OCI-LY1 (cell line): ENCODE results near the gene PDGFA.

ENCODE experiments used
- H2AFZ ChIP-seq: fragments of 200-600 bp; sonication (generic), shearing (Covaris generic); 2 replicates; pipeline ENCODE4 v1.6.0; 2014; ENCODE audit warnings: antibody characterized with exemption, mild to moderate bottlenecking, low read length
- H3F3A ChIP-seq: fragments of 200-600 bp; sonication (generic), shearing (Covaris generic); 2 replicates; pipeline ENCODE4 v1.6.0; 2014; ENCODE audit warnings: mild to moderate bottlenecking, antibody characterized with exemption, low read length, moderate library complexity; ENCODE audit not compliant: insufficient read depth
- H3K27ac ChIP-seq: fragments of 200-600 bp; sonication (generic); 2 replicates; pipeline ENCODE4 v1.5.1; 2014; ENCODE audit warnings: low read length, mixed run types, mild to moderate bottlenecking, low read depth; ENCODE audit not compliant: poor library complexity, severe bottlenecking
- H3K27me3 ChIP-seq: fragments of 200-600 bp; sonication (generic); 2 replicates; pipeline ENCODE4 v1.6.0; 2014; ENCODE audit warnings: antibody characterized with exemption, mild to moderate bottlenecking, low read length, moderate library complexity; ENCODE audit not compliant: insufficient read depth
- H3K36me3 ChIP-seq: fragments of 200-600 bp; sonication (generic); 2 replicates; pipeline ENCODE4 v1.6.1; 2014; ENCODE audit warnings: mild to moderate bottlenecking, antibody characterized with exemption, low read length, moderate library complexity, mixed read lengths; ENCODE audit not compliant: insufficient read depth
- H3K4me1 ChIP-seq: fragments of 200-600 bp; sonication (generic); 2 replicates; pipeline ENCODE4 v1.5.1; 2014; ENCODE audit warnings: mild to moderate bottlenecking, low read length, moderate library complexity; ENCODE audit not compliant: insufficient read depth, severe bottlenecking
- H3K4me2 ChIP-seq: fragments of 200-600 bp; sonication (generic), shearing (Covaris generic); 2 replicates; pipeline ENCODE4 v1.6.1; 2014; ENCODE audit warnings: low read length
- H3K4me3 ChIP-seq: fragments of 200-600 bp; sonication (generic); 2 replicates; pipeline ENCODE4 v1.5.1; 2014; ENCODE audit warnings: low read length, low read depth, mild to moderate bottlenecking, mixed read lengths; ENCODE audit not compliant: poor library complexity, severe bottlenecking
- H3K79me2 ChIP-seq: fragments of 200-600 bp; shearing (Covaris generic); 2 replicates; pipeline ENCODE4 v1.6.1; 2016; ENCODE audit warnings: mixed run types, low read length, mixed read lengths; ENCODE audit not compliant: insufficient read depth
- H3K9ac ChIP-seq: fragments of 200-600 bp; sonication (generic), shearing (Covaris generic); 2 replicates; pipeline ENCODE4 v1.6.1; 2014; ENCODE audit warnings: mild to moderate bottlenecking, low read length, mixed read lengths
- H3K9me2 ChIP-seq: fragments of 200-600 bp; sonication (generic), shearing (Covaris generic); 2 replicates; pipeline ENCODE4 v1.6.1; 2014; ENCODE audit warnings: low read depth, mild to moderate bottlenecking, low read length, mixed read lengths
- H3K9me3 ChIP-seq: fragments of 200-600 bp; shearing (Covaris generic); 2 replicates; pipeline ENCODE4 v1.6.1; 2014; ENCODE audit warnings: low read length, mixed read lengths
- H4K20me1 ChIP-seq: fragments of 200-600 bp; sonication (generic), shearing (Covaris generic); 2 replicates; pipeline ENCODE4 v1.6.0; 2016; ENCODE audit warnings: mild to moderate bottlenecking, low read length; ENCODE audit not compliant: insufficient read depth
- EZH2 ChIP-seq: fragments of 200-600 bp; sonication (generic), shearing (Covaris generic); IDR thresholded peaks from 2 replicates; pipeline ENCODE4 v1.8.0; 2017; ENCODE audit warnings: borderline replicate concordance, mixed run types, mild to moderate bottlenecking, antibody characterized with exemption, low read length, moderate library complexity, mixed read lengths
- TF ChIP-seq, protein P1 (sequence below): fragments of 200-600 bp; sonication (generic), shearing (Covaris generic); IDR thresholded peaks from 2 replicates; pipeline ENCODE4 v1.5.1; 2017; ENCODE audit warnings: mild to moderate bottlenecking, antibody characterized with exemption, low read length, moderate library complexity, mixed read lengths

PDGFA gene

DNA sequence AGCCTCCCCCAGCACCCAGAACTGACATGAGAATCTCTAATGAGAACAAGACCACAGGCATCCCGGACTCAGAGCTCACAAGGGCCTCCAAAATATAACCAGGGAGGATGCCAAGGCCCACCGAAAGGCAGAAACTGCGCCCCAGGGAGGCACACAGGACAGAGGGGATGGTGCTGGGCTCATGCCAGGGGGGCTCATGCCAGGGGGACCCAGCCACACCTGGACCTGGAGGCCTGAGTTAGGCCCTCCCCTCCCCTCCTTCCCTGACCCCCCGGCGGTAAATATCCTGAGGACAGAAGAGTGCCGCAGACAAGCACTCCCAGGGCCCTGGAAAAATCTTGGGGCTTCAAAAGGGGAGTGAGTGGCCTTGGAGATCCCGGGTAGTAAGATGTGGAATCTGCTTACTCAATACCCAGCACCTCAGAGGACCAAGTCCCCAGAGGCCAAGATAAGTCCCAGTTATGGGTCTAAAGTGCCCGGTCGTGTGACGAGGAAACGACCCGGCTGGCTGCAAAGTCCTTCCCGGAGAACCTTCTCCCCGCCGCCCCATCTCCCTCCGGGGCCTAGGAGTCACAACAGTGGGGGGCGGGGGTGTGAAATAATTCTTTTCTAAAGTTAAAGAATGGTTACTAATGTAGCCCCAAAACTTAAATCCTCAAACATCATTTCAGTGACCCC, 11.9 kb downstream of the PDGFA start:
- H3K27me3 ChIP-seq: no peaks in the 10 kb centered on the region; the same call in 1 of the 2 replicates
- no peaks in the 10 kb centered on the region for H3K9me3 ChIP-seq
- no peaks in the 10 kb centered on the region for H4K20me1 ChIP-seq
- no peak overlapping the region for H2AFZ ChIP-seq
- no peak overlapping the region for H3K27ac ChIP-seq
- no peaks in the 10 kb centered on the region for H3K79me2 ChIP-seq
- H3K36me3 ChIP-seq: no peaks in the 10 kb centered on the region
- H3K4me3 ChIP-seq: no peak overlapping the region
- TF ChIP-seq, protein P1, sequence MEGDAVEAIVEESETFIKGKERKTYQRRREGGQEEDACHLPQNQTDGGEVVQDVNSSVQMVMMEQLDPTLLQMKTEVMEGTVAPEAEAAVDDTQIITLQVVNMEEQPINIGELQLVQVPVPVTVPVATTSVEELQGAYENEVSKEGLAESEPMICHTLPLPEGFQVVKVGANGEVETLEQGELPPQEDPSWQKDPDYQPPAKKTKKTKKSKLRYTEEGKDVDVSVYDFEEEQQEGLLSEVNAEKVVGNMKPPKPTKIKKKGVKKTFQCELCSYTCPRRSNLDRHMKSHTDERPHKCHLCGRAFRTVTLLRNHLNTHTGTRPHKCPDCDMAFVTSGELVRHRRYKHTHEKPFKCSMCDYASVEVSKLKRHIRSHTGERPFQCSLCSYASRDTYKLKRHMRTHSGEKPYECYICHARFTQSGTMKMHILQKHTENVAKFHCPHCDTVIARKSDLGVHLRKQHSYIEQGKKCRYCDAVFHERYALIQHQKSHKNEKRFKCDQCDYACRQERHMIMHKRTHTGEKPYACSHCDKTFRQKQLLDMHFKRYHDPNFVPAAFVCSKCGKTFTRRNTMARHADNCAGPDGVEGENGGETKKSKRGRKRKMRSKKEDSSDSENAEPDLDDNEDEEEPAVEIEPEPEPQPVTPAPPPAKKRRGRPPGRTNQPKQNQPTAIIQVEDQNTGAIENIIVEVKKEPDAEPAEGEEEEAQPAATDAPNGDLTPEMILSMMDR: no peak
- no peak for TF ChIP-seq EZH2
- H3F3A ChIP-seq: no peaks in the 10 kb centered on the region
- no peaks in the 10 kb centered on the region for H3K4me1 ChIP-seq
- no peak overlapping the region for H3K4me2 ChIP-seq
- no peaks in the 10 kb centered on the region for H3K9me2 ChIP-seq
- no peak overlapping the region for H3K9ac ChIP-seq

DNA sequence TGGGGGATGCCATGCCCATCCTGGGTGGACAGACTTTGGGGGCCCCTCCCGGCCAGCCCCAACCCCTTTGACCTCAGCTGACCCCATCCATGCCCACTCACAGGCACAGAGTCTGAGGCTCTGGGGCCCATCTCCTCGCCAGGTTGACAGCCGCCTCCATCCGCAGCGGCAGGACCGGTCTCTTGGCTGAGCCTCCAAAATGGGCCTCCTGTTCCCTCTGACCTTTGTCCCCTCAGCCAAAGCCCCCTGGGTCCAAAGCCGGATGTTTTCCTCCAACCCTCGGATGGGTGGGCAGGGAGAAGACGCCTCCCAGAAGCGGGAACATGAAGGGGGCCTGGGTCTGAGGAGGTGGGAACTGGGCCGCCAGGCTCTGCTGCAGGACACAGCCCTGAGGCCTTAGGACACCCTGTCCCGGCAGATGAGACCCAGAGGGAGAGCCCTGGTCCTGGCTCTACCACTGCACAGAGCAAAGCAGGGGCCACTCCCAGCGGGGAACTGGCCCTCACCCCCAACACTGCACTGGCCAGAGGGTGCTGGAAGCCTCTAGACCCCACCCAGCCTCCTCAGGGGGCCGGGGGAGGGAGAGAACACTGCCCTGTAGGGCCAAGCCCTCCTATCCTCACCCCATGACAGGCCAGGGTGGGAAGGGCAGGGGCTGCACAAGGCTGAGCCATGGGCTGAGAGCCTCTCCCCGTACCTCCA, 12.6 kb downstream of the PDGFA start:
- no peaks in the 10 kb centered on the region for H3F3A ChIP-seq
- H3K36me3 ChIP-seq: no peaks in the 10 kb centered on the region
- no peak overlapping the region for H3K27ac ChIP-seq
- no peak overlapping the region for H2AFZ ChIP-seq
- no peak for TF ChIP-seq EZH2
- TF ChIP-seq, protein P1: no peak
- no peaks in the 10 kb centered on the region for H3K4me1 ChIP-seq
- H3K9me3 ChIP-seq: no peaks in the 10 kb centered on the region
- no peak overlapping the region for H3K9ac ChIP-seq
- no peak overlapping the region for H3K4me2 ChIP-seq
- H3K27me3 ChIP-seq: no peaks in the 10 kb centered on the region; the same call in 1 of the 2 replicates
- H3K4me3 ChIP-seq: no peak overlapping the region
- H3K79me2 ChIP-seq: no peaks in the 10 kb centered on the region
- no peaks in the 10 kb centered on the region for H3K9me2 ChIP-seq
- no peaks in the 10 kb centered on the region for H4K20me1 ChIP-seq

DNA sequence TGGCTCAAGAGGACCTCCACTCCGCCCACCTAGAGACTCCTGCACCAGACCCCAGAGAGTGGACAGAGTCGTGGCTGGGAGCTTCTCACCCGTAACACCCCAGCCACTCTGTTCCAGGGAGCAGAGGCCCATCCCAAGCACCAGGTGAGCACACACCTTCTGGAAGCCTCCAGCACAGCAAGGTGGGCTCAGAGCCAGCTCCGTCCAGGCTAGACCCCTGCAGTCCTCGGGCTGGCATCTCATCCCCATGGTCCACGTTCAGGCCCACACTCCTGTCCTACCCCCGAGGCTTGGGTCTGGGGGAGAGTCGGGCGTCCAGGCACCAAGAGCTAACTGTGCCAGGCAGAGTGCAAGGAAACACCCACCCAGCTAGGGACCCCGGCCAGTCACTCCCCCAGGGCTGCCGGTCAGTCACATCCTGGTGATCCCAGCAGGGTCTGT, 13.2 kb downstream of the PDGFA start:
- no peak overlapping the region for H2AFZ ChIP-seq
- no peaks in the 10 kb centered on the region for H3K9me3 ChIP-seq
- TF ChIP-seq EZH2: no peak
- TF ChIP-seq, protein P1: no peak
- H4K20me1 ChIP-seq: no peaks in the 10 kb centered on the region
- no peaks in the 10 kb centered on the region for H3F3A ChIP-seq
- H3K4me1 ChIP-seq: no peaks in the 10 kb centered on the region
- no peaks in the 10 kb centered on the region; the same call in 1 of the 2 replicates for H3K27me3 ChIP-seq
- H3K9ac ChIP-seq: no peak overlapping the region
- no peaks in the 10 kb centered on the region for H3K9me2 ChIP-seq
- no peaks in the 10 kb centered on the region for H3K36me3 ChIP-seq
- no peaks in the 10 kb centered on the region for H3K79me2 ChIP-seq
- no peak overlapping the region for H3K4me3 ChIP-seq
- no peak overlapping the region for H3K27ac ChIP-seq
- H3K4me2 ChIP-seq: no peak overlapping the region
